IMR-90 (cell line): Measurements from ENCODE around the gene C17orf100. TPM values are rescaled to one million over a fixed set of nuclear protein-coding genes. Genes with fewer than 3 reads are reported as not detected.
"Not testable (repeated sequence)": the region's sequence is repeated elsewhere in the genome, so short reads cannot be mapped to it uniquely, and the experiment has no call there.

ENCODE experiments used
- ATAC-seq: fragments of 200-7000 bp; cut with Tn5 transposase; 2 replicates; pipeline ENCODE4 v1.9.1; 2020; ENCODE audit warnings: low read depth, mild to moderate bottlenecking, moderate library complexity
- BruUV-seq: library from RNA; stranded (reverse); fragments of 400-500 nt; replicated peaks from 2 replicates; lab custom pipeline; 2021; lab: Mats Ljungman, UMichigan
- CTCF ChIA-PET: fragments of 300-600 bp; formaldehyde crosslinking; extraction: SDS; loops from one replicate; lab custom pipeline; 2021; ENCODE audit warnings: antibody characterized with exemption; lab: Yijun Ruan, JAX
- POLR2A ChIA-PET: fragments of 300-600 bp; sonication (Branson Sonifier 250); formaldehyde crosslinking; loops from one replicate; lab custom pipeline; 2022; ENCODE audit warnings: antibody characterized with exemption; ENCODE audit not compliant: unreplicated experiment; lab: Charles Lee
- DNase-seq: peaks from one replicate; pipeline ENCODE4 v3.0.0; 2013
- H2AFZ ChIP-seq: replicated peaks from 2 replicates; pipeline ENCODE3; 2013; ENCODE audit warnings: low read length, mild to moderate bottlenecking; ENCODE audit not compliant: poor library complexity
- H2AK5ac ChIP-seq: 2 replicates; pipeline ENCODE4 v1.6.1; 2013; ENCODE audit warnings: low read depth, low read length, inconsistent platforms
- H2AK9ac ChIP-seq: replicated peaks from 2 replicates; pipeline ENCODE3; 2013; ENCODE audit warnings: mild to moderate bottlenecking, low read depth, low read length, moderate library complexity; ENCODE audit not compliant: poor library complexity
- H2BK120ac ChIP-seq: 2 replicates; pipeline ENCODE4 v1.6.1; 2013; ENCODE audit warnings: low read depth, low read length, inconsistent platforms
- H2BK15ac ChIP-seq: 3 replicates; pipeline ENCODE4 v1.6.1; 2013; ENCODE audit warnings: low read depth, low read length, inconsistent platforms
- H2BK20ac ChIP-seq: 2 replicates; pipeline ENCODE4 v1.6.1; 2013; ENCODE audit warnings: low read depth, mild to moderate bottlenecking, inconsistent platforms, low read length, moderate library complexity
- H2BK5ac ChIP-seq: 2 replicates; pipeline ENCODE4 v1.6.1; 2013; ENCODE audit warnings: mild to moderate bottlenecking, low read depth, low read length, inconsistent platforms; ENCODE audit not compliant: poor library complexity, severe bottlenecking
- H3K14ac ChIP-seq: replicated peaks from 2 replicates; pipeline ENCODE4 v1.6.1; 2013; ENCODE audit warnings: low read depth, low read length, inconsistent platforms
- H3K18ac ChIP-seq: 2 replicates; pipeline ENCODE4 v1.6.1; 2013; ENCODE audit warnings: low read depth, low read length, control low read depth
- H3K23ac ChIP-seq: 2 replicates; pipeline ENCODE4 v1.6.1; 2013; ENCODE audit warnings: low read depth, low read length, inconsistent platforms
- H3K27ac ChIP-seq: 2 replicates; pipeline ENCODE4 v1.5.1; 2013; ENCODE audit warnings: mild to moderate bottlenecking, control low read depth, low read length; ENCODE audit not compliant: insufficient read depth
- H3K27me3 ChIP-seq: 2 replicates; pipeline ENCODE4 v1.6.1; 2013; ENCODE audit warnings: low read length; ENCODE audit not compliant: control insufficient read depth, insufficient read depth
- H3K36me3 ChIP-seq: 2 replicates; pipeline ENCODE4 v1.6.1; 2013; ENCODE audit warnings: low read length, mixed read lengths; ENCODE audit not compliant: control insufficient read depth, insufficient read depth
- H3K4ac ChIP-seq: 2 replicates; pipeline ENCODE4 v1.6.1; 2013; ENCODE audit warnings: low read depth, low read length, inconsistent platforms
- H3K4me1 ChIP-seq: 2 replicates; pipeline ENCODE4 v1.6.1; 2013; ENCODE audit warnings: low read length, mixed read lengths; ENCODE audit not compliant: control insufficient read depth, insufficient read depth
- H3K4me2 ChIP-seq: 2 replicates; pipeline ENCODE4 v1.6.1; 2013; ENCODE audit warnings: low read depth, mild to moderate bottlenecking, control low read depth, low read length, moderate library complexity
- H3K4me3 ChIP-seq: 2 replicates; pipeline ENCODE4 v1.5.1; 2013; ENCODE audit warnings: low read depth, mild to moderate bottlenecking, control low read depth, low read length, moderate library complexity; ENCODE audit not compliant: insufficient read depth
- H3K56ac ChIP-seq: 2 replicates; pipeline ENCODE4 v1.6.1; 2013; ENCODE audit warnings: low read length, inconsistent platforms; ENCODE audit not compliant: insufficient read depth; ENCODE audit errors: extremely low read depth
- H3K79me1 ChIP-seq, 2 experiments: 2 replicates each; pipeline ENCODE4 v1.6.1; 2013; ENCODE audit warnings: low read length in 2 of 2, inconsistent platforms in 1 of 2, low read depth in 1 of 2
- H3K9ac ChIP-seq: 2 replicates; pipeline ENCODE4 v1.6.1; 2013; ENCODE audit warnings: low read depth, low read length, control low read depth
- H3K9me1 ChIP-seq: 2 replicates; pipeline ENCODE4 v1.6.1; 2013; ENCODE audit warnings: low read length, inconsistent platforms; ENCODE audit not compliant: insufficient read depth
- H3K9me3 ChIP-seq: 2 replicates; pipeline ENCODE4 v1.6.1; 2013; ENCODE audit warnings: low read length; ENCODE audit not compliant: control insufficient read depth, insufficient read depth
- H4K20me1 ChIP-seq: 2 replicates; pipeline ENCODE4 v1.6.1; 2013; ENCODE audit warnings: low read length, inconsistent platforms; ENCODE audit not compliant: insufficient read depth
- H4K5ac ChIP-seq: 2 replicates; pipeline ENCODE4 v1.6.1; 2013; ENCODE audit warnings: mild to moderate bottlenecking, low read depth, low read length, control low read depth
- H4K8ac ChIP-seq, 2 experiments: 2 replicates each; pipeline ENCODE4 v1.6.1; 2013; ENCODE audit warnings: low read depth in 2 of 2, low read length in 2 of 2, control low read depth in 1 of 2, inconsistent platforms in 1 of 2
- H4K91ac ChIP-seq: 2 replicates; pipeline ENCODE4 v1.6.1; 2013; ENCODE audit warnings: low read depth, low read length, inconsistent platforms; ENCODE audit not compliant: insufficient read depth
- BHLHE40 ChIP-seq: fragments of 150-350 bp; IDR thresholded peaks from 2 replicates; pipeline ENCODE4 v1.6.1; 2016; ENCODE audit warnings: mild to moderate bottlenecking, low read depth, low read length
- RCOR1 ChIP-seq: IDR thresholded peaks from 2 replicates; pipeline ENCODE4 v1.6.1; 2012; ENCODE audit warnings: mild to moderate bottlenecking, low read length, improper control_type of control experiment; ENCODE audit not compliant: insufficient replicate concordance
- WGBS, 2 experiments: methylation state at CpG; one replicate each; pipeline versions ENCODE4 v1.1.5 to v1.1.7; 2013; ENCODE audit warnings: missing lambda C conversion rate in 2 of 2; ENCODE audit not compliant: insufficient read length in 1 of 2; ENCODE audit errors: extremely low coverage in 2 of 2; 5-methylcytosine and 5-hydroxymethylcytosine counted together
- dilution Hi-C: fragments of 300-500 bp; cut with HindIII; formaldehyde crosslinking; loops from one replicate; pipeline ENCODE4 v1.14.3; 2018; ENCODE audit warnings: low sequenced_read_pairs; ENCODE audit not compliant: unreplicated experiment
- in situ Hi-C: fragments of 300-500 bp; cut with MboI; formaldehyde crosslinking; loops from 3 replicates; pipeline ENCODE4 v1.14.3; 2019; ENCODE audit warnings: low sequenced_read_pairs, inconsistent platforms, mixed read lengths
- intact Hi-C: fragments of 100-400 bp; cut with micrococcal nuclease; formaldehyde crosslinking; loops from 2 replicates; pipeline ENCODE4 v1.10.0; 2022
- polyA plus RNA-seq, 3 experiments: library from polyadenylated mRNA; depleted of rRNA; stranded (reverse); fragments of >200 nt; gene quantifications; 2 replicates each; pipeline ENCODE4 v1.2.3, GENCODE V29; 2012; ENCODE audit warnings: low replicate concordance in 1 of 3
- total RNA-seq: library from RNA; depleted of rRNA; stranded (reverse); fragments of >200 nt; gene quantifications from 2 replicates; pipeline ENCODE4 v1.2.3, GENCODE V29; 2012

C17orf100 gene
- total and polyA plus RNA-seq, 2 of the 4 experiments (the other 2 are of a cell fraction) = 0.18 to 1.8 TPM

DNA sequence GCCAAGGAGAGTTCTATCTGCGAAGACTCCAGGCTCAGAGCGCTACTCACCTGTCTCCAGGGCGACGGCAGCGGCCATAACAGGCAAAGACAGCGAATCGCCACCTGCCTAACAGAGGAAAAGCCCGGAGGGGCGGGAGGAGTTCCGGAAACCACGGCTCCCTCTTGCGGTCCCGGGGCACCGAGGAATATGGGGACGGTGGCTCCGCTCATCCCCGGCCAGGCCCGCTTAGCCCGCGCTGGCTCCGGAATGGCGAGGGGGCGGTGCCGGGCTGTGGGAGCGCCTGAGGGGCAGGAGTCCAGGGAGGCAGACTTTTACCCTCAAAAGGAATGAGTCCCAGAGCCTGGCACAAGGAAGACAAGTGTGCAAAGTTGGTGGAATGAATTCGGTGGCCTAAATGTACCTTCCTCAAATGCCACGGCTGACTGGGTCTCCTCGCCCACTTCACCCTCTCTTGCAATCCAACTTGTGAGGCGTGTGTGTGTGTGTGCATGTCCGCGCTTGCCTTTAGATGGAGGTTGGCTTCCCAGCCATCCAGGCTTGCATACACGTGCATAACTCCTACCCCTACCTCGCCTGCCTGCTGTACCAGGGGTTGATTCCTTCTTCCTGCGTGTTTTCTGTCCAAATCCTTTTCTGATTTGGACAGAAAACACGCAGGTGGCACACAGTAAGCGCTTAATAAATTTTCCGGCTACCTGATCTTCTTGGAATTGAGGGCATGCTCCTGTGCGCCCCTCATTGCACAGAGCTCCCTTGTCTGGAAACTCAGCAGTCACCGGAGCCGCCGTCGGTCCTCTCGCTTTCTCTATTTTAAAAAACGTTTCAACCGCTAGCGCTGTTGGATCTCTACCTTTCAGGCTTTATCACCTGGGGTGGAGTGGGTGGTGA is 3.5 kb downstream of the C17orf100 start (continued):
- no peak for TF ChIP-seq BHLHE40
- TF ChIP-seq RCOR1 = no peak

DNA sequence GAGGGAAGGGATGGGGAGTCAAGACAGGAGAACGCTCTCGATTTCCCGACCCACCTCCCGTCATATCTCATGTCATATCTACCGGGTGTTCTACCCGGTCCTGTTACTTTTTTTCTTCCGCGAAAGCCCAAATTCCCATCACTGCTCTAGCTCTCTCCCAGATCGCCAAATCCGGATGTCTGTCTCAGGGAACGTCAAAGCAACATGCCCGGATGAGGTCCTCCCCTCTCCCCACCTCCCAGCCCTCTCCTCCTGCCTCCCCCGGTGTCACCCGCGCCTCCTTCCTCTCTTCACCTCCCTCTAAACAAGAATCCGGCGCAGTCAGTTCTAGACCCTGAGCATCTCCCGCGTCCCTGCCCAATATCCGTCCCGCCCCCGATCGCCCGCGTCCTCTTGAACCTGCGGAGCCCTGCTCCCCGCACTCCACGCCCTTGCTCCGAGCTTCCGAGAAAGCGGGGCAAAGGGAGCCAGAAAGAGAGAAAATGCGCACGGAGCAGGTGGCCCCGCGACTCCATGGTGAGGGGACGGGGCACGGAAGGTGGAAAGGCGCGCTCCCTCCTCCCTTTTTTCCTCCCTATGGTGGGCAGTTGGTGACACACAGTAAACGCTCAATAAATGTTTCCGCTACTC is 4.3 kb downstream of the C17orf100 start:
- H2AK9ac ChIP-seq, H3K4me2 ChIP-seq, in situ Hi-C loops, H3K9ac ChIP-seq, H3K23ac ChIP-seq, H3K4me1 ChIP-seq, dilution Hi-C loops, H3K4me3 ChIP-seq, H4K5ac ChIP-seq, H2BK5ac ChIP-seq, H4K91ac ChIP-seq, H3K9me3 ChIP-seq, BruUV-seq, H3K9me1 ChIP-seq, H3K4ac ChIP-seq, H3K36me3 ChIP-seq, DNase-seq, CTCF ChIA-PET, H2BK15ac ChIP-seq, H2BK20ac ChIP-seq, H4K8ac ChIP-seq, H2AFZ ChIP-seq, H3K14ac ChIP-seq, H2BK120ac ChIP-seq, H3K56ac ChIP-seq, H3K18ac ChIP-seq, H3K27ac ChIP-seq, ATAC-seq, H2AK5ac ChIP-seq, POLR2A ChIA-PET, H4K20me1 ChIP-seq: not testable (repeated sequence)
- Histone ChIP-seq H3K27me3 (peaks cover 45% of the 10 kb centered on the region), H3K79me1 (peaks cover 4 to 11% of the 10 kb centered on the region in 2 experiments; a peak in 3 of 4 replicates)
- intact Hi-C loops = loop anchor here (10.0 kb wide), 1 partner anchor 1071 kb away; the partner anchor contains the start of gene NLRP1
- no CpG with 5 or more reads among the region's 41 CpGs for WGBS, 2 experiments

DNA sequence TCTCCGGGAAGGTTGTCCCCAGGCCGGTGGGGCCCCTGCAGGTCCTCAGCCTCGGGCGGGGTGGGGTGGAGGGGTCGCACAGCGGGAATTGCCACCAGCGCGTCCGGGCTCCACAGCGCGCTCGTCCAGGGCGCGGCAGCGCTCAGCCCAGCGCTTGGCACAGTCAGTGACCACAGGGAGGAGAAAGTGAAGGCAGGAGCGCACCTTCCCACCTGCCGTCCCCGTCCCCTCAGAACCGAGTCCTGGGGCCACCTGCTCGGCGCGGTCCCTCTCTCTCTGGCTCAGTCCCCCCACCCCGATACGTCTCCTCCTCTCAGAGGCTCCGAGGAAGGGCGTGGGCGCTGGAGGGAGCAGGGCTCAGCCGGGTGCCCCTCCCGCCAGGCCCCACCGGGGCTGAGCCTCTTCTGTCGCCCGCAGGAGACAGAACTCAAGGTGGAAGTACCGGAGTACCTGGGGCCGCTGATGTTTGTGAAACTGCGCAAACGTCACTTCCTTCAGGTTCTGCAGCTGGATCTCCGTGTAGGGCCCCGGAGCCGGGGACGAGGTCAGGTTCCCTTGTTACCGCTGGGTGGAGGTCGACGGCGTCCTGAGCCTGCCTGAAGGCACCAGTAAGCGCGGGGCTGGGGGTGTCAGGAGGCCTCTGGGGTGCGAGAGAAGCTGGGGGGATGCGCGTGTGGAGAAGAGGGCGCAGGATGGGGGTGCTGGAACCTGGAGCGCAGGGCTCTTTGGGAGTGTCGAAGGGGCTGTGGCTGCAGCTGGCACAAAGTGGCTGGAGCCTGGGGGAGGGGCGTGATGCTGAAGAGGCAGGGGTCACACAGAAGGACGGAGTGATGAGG is 5.5 kb downstream of the C17orf100 start:
- CTCF ChIA-PET, in situ Hi-C loops, ATAC-seq, H3K4ac ChIP-seq, BruUV-seq, H4K91ac ChIP-seq, H4K20me1 ChIP-seq, H3K4me3 ChIP-seq, H2BK15ac ChIP-seq, H3K56ac ChIP-seq, POLR2A ChIA-PET, H3K4me1 ChIP-seq, H3K18ac ChIP-seq, H3K36me3 ChIP-seq, H2AK5ac ChIP-seq, dilution Hi-C loops, H2AK9ac ChIP-seq, H3K23ac ChIP-seq, H3K9me1 ChIP-seq, H3K4me2 ChIP-seq, H4K5ac ChIP-seq, H3K9ac ChIP-seq, H3K9me3 ChIP-seq, H2BK5ac ChIP-seq, H2BK20ac ChIP-seq, H3K79me1 ChIP-seq, DNase-seq, H2AFZ ChIP-seq, H3K27ac ChIP-seq, H4K8ac ChIP-seq, H2BK120ac ChIP-seq, H3K14ac ChIP-seq: not testable (repeated sequence)
- WGBS, 2 experiments = 6% methylated on average over 6 of the region's 55 CpGs; no CpG with 5 or more reads in 1 of the 2 experiments
- H3K27me3 ChIP-seq = peaks cover 52% of the 10 kb centered on the region
- intact Hi-C loops = loop anchor here (10.0 kb wide), 1 partner anchor 1072 kb away; the partner anchor contains the start of gene NLRP1
